ENCODE results near the gene UPK3BL1.
"Not testable (repeated sequence)": the region's sequence is repeated elsewhere in the genome, so short reads cannot be mapped to it uniquely, and the experiment has no call there.

DNA sequence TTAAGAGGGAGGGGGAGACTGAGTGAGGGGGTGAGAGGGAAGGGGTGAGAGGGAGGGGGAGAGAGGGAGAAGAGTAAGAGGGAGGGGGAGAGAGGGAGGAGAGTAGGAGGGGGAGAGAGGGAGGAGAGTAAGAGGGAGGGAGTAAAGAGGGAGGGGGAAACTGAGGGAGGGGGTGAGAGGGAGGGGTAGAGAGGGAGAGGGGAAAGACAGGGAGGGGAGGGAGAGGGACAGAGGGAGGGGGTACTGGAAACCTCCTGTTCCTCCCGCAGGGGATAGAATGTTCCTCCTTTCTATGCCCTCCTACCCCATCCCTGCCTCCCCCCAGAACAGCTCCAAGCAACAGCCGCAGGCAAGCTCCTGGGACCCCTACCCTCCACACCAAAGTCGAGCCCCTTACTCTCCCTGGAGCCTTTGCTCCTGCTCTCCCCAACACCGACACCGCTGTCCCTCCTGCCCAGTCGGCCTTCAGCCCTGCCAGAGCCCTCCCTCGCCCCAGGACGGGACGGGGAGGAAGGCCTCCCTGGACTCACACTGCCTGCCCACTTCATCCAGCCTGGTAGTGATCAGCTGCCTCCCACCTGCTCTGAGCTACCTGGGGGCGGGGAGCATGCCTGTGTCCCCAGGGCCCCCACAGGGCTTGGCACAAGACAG, 30.8 kb downstream of the UPK3BL1 start:
- TF ChIP-seq, protein P1, sequence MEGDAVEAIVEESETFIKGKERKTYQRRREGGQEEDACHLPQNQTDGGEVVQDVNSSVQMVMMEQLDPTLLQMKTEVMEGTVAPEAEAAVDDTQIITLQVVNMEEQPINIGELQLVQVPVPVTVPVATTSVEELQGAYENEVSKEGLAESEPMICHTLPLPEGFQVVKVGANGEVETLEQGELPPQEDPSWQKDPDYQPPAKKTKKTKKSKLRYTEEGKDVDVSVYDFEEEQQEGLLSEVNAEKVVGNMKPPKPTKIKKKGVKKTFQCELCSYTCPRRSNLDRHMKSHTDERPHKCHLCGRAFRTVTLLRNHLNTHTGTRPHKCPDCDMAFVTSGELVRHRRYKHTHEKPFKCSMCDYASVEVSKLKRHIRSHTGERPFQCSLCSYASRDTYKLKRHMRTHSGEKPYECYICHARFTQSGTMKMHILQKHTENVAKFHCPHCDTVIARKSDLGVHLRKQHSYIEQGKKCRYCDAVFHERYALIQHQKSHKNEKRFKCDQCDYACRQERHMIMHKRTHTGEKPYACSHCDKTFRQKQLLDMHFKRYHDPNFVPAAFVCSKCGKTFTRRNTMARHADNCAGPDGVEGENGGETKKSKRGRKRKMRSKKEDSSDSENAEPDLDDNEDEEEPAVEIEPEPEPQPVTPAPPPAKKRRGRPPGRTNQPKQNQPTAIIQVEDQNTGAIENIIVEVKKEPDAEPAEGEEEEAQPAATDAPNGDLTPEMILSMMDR (IDR thresholded peaks at IDR 0.05): not testable (repeated sequence)
- TF ChIP-seq POLR2AphosphoS5, EP300 (IDR thresholded peaks at IDR 0.05): not testable (repeated sequence)
